PC-9 (cell line): ENCODE results near the gene ABAT.

Source experiments
- CTCF ChIP-seq: fragments of 200-600 bp; sonication (generic); conservative IDR thresholded peaks from 2 replicates; pipeline ENCODE4 v1.6.1; 2017; ENCODE audit warnings: mixed run types, antibody characterized with exemption, mild to moderate bottlenecking, moderate library complexity
- EZH2 ChIP-seq: fragments of 200-600 bp; sonication (generic); IDR thresholded peaks from 2 replicates; pipeline ENCODE4 v1.8.0; 2017; ENCODE audit warnings: antibody characterized with exemption, low read depth

GRCh38 chr16:8625491-8626087 lies 48.8 kb upstream of the ABAT start:
- TF ChIP-seq EZH2 (no peak), CTCF (no peak)
